Measurements from ENCODE around the gene ECI1.
"Not testable (repeated sequence)": the region's sequence is repeated elsewhere in the genome, so short reads cannot be mapped to it uniquely, and the experiment has no call there.

The ECI1 gene

DNA sequence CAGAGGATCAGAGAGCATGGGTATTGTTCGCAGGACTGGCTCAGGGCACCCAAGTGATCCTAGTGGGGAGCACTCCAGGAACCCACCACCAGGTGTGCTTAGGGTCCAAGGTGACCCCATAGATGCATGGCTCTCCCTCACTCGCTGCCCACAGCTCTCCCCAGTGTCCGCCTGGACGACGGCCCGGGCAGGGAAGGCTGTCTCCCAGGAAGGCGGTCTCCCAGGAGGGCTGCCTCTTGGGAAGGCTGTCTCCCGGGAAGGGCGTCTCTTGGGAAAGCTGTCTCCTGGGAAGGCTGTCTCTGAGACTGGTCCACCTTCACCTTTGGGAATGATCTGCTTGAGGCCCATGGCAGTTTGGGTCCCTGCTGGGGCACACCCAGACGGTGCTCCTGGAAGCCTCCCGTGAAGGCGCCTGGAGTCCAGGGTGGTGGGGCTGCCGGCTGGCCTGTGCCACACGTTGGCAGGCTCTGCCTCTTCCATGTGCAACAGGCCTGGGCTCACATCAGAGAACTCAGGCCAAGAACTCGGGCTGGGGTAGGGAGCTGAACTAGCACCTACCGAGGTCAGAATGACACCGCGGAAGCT is 5.0 kb downstream of the ECI1 start:
- TF ChIP-seq, protein P1, sequence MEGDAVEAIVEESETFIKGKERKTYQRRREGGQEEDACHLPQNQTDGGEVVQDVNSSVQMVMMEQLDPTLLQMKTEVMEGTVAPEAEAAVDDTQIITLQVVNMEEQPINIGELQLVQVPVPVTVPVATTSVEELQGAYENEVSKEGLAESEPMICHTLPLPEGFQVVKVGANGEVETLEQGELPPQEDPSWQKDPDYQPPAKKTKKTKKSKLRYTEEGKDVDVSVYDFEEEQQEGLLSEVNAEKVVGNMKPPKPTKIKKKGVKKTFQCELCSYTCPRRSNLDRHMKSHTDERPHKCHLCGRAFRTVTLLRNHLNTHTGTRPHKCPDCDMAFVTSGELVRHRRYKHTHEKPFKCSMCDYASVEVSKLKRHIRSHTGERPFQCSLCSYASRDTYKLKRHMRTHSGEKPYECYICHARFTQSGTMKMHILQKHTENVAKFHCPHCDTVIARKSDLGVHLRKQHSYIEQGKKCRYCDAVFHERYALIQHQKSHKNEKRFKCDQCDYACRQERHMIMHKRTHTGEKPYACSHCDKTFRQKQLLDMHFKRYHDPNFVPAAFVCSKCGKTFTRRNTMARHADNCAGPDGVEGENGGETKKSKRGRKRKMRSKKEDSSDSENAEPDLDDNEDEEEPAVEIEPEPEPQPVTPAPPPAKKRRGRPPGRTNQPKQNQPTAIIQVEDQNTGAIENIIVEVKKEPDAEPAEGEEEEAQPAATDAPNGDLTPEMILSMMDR (IDR thresholded peaks at IDR 0.05; ENCODE audit: control insufficient read depth, extremely low read depth, insufficient read depth), result no peak

DNA sequence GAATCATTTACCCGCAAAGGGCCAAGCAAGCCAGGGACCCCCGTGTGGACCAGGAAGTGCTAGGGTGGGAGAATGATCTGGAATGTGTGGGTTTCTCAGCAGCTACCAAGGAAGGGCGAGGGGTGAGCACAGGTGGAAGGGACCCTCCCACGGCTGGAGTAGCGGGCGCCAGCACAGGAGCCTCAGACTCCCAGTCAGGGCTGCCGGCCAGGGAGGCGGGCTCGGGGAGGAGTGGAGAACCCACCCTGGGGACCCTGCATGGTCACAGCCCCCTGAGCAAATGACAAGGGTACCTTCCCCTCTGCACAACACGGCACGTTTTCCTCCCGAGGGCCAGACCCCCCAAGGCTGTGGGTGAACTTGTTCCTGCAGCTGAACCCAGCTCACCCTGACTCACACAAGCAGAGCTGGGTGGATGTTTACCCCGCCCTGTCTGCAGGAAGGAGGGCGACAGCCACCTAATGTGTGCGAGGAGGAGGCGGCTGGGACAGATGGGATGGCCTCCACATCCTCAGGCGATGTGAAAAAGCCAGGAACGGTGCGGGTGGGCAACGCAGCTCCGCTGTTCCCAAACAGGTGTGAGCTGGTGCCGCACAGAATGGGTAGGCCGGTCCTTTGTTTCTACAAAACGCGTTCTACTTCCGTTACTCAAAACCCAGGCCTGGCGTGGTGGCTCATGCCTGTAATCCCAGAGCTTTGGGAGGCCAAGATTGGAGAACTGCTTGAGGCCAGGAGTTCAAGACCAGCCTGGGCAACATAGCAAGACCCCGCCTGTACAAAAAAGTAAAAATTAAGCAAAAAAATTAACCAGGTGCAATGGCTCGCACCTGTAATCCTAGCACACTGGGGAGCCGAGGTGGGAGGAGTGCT is 6.2 kb downstream of the ECI1 start:
- DNase-seq (ENCODE audit: low read depth), result no peak
- TF ChIP-seq, protein P1 (IDR thresholded peaks at IDR 0.05; ENCODE audit: control insufficient read depth, extremely low read depth, insufficient read depth), result no peak
- no peak overlapping the region for H3K4me3 ChIP-seq (ENCODE audit: low read depth, low read length)

More for the DNA sequence above, 5.0 kb downstream of the ECI1 start:
- no peak overlapping the region for H3K4me3 ChIP-seq (ENCODE audit: low read depth, low read length)
- no peak for DNase-seq (ENCODE audit: low read depth)

DNA sequence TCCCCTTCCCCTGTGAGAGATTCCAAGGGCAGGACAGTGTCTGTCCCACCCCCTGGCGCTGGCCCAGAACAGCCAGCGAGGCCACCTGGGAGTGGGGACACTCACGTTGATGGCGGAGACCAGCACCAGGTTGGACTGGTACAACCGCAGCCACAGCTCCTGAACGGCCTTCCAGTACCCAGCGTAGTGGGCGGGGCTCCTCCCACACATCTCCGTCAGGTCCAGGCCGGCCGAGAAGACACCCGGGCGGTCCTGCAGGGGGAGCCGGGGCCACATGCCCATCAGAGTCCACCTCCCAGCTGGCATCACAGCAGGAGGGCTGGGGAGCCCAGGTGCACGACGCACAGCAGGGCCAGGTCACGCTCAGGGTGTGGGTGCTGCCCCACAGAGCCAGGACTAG is 7.1 kb downstream of the ECI1 start:
- no peak for DNase-seq (ENCODE audit: low read depth)
- no peak overlapping the region for H3K4me3 ChIP-seq (ENCODE audit: low read depth, low read length)
- TF ChIP-seq, protein P1 (IDR thresholded peaks at IDR 0.05; ENCODE audit: control insufficient read depth, extremely low read depth, insufficient read depth), result no peak

DNA sequence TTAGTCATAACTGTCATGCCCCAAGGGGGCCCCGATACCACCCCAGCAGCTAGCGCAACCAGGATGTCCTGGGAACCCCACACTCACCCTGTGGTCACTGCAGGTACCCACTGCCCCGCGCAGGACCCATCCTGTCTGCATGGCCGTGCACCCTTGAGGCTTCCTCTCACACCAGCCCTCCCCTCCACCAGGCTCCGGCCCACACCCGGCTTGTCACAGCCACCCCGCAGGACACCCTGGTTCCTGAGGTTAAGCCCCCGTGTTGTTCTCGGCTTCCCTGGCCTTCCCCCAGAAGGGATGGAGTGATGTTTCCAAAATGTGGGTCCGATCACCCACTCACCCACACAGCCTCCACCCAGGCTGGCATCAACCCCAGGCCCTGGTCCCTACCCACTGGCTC is 7.6 kb downstream of the ECI1 start:
- TF ChIP-seq, protein P1 (IDR thresholded peaks at IDR 0.05; ENCODE audit: control insufficient read depth, extremely low read depth, insufficient read depth), result no peak
- DNase-seq (ENCODE audit: low read depth), result no peak
- no peak overlapping the region for H3K4me3 ChIP-seq (ENCODE audit: low read depth, low read length)

DNA sequence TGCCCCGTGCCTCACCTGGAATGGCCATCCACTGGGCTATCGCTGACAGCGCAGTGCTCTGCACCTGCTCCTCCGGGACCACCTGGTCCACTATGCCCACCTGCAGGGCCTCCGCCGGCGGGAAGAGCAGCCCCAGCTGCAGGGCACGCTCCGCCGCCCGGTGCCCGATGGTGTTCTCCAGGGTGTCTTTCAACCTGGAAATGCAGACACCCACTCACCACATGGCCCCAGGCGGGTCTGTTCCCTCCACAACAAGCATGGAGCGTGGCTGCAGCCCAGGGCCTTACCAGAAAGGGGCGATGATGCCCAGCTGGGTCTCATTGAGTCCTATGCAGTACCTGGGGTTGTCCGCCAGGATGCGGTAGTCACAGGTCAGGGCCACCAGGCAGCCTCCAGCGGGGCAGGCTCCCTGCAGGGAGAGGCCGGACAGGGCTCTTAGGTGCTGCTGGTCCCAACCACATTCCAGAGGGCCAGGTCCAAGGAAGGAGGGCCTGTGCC is 8.3 kb downstream of the ECI1 start:
- H3K4me3 ChIP-seq (ENCODE audit: low read depth, low read length), result no peak overlapping the region
- no peak for DNase-seq (ENCODE audit: low read depth)
- TF ChIP-seq, protein P1 (IDR thresholded peaks at IDR 0.05; ENCODE audit: control insufficient read depth, extremely low read depth, insufficient read depth), result no peak

DNA sequence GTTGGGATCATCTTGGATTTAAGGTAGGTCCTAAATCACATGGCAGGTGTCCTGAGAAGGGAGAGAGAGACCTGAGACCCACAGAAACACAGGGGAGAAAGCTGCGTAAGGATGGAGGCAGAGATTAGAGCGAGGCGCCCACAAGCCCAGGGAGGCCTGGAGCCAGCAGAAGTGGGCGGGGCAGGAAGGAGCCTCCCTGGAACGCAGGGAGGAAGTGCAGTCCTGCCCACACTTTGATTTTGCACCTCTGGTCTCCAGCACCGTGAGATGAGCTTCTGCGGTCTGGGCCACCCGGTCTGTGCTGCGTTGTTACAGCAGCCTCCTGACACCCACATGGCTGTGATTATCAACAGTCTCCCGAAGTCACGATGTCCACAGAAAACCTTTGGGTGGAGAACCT is 8.8 kb downstream of the ECI1 start:
- H3K4me3 ChIP-seq (ENCODE audit: low read depth, low read length), result no peak overlapping the region
- TF ChIP-seq, protein P1 (IDR thresholded peaks at IDR 0.05; ENCODE audit: control insufficient read depth, extremely low read depth, insufficient read depth), result no peak
- no peak for DNase-seq (ENCODE audit: low read depth)

DNA sequence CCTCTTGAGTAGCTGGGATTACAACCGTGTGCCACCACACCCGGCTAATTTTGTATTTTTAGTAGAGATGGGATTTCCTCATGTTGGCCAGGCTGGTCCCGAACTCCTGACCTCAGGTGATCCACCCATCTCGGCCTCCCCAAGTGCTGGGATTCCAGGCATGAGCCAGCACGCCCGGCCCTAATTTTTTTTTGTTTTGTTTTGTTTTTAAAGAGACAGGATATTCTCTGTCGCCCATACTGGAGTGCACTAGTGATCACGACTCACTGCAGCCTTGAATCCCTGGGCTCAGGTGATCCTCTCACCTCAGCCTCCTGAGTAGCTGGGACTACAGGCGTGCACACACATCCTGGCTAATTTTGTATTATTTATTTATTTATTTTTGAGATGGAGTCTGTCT is 11.1 kb downstream of the ECI1 start:
- H3K4me3 ChIP-seq (ENCODE audit: low read depth, low read length); DNase-seq (ENCODE audit: low read depth): not testable (repeated sequence)
